Astrocyte (in vitro differentiated cells and primary cell): ENCODE results near the gene OPRD1. TPM values are rescaled to one million over a fixed set of nuclear protein-coding genes. Genes with fewer than 3 reads are reported as not detected.
A peak's percentile ranks its signal among the peaks of the same experiment; 100 is the strongest.

Experiments used
- DNase-seq: peaks from one replicate; pipeline ENCODE4 v3.0.0-alpha.2; 2010; ENCODE audit warnings: low read depth
- FAIRE-seq: peaks from 2 replicates; lab custom pipeline; 2011; peaks lifted over from hg19 to GRCh38; lab: Jason Lieb, UNC
- H2AFZ ChIP-seq: 2 replicates; pipeline ENCODE4 v1.6.0; 2012; ENCODE audit warnings: low read depth, low read length, inconsistent platforms
- H3K27ac ChIP-seq: 2 replicates; pipeline ENCODE4 v1.5.1; 2011; ENCODE audit warnings: low read depth, low read length, inconsistent platforms
- H3K27me3 ChIP-seq: 2 replicates; pipeline ENCODE4 v1.6.0; 2011; ENCODE audit warnings: low read length, inconsistent platforms; ENCODE audit not compliant: insufficient read depth
- H3K36me3 ChIP-seq: 2 replicates; pipeline ENCODE4 v1.5.1; 2011; ENCODE audit warnings: low read length, inconsistent platforms; ENCODE audit not compliant: insufficient read depth
- H3K4me1 ChIP-seq: 2 replicates; pipeline ENCODE4 v1.5.1; 2011; ENCODE audit warnings: low read length, inconsistent platforms; ENCODE audit not compliant: insufficient read depth
- H3K4me2 ChIP-seq: 2 replicates; pipeline ENCODE4 v1.6.0; 2012; ENCODE audit warnings: low read length, inconsistent platforms
- H3K4me3 ChIP-seq: 2 replicates; pipeline ENCODE4 v1.5.1; 2011; ENCODE audit warnings: low read depth, mild to moderate bottlenecking, low read length, inconsistent platforms; ENCODE audit not compliant: insufficient read depth
- H3K79me2 ChIP-seq: 2 replicates; pipeline ENCODE4 v1.6.0; 2012; ENCODE audit warnings: mild to moderate bottlenecking, low read length, inconsistent platforms; ENCODE audit not compliant: insufficient read depth
- H3K9ac ChIP-seq: 2 replicates; pipeline ENCODE4 v1.6.0; 2012; ENCODE audit warnings: mild to moderate bottlenecking, low read length, inconsistent platforms
- H3K9me3 ChIP-seq: 2 replicates; pipeline ENCODE4 v1.5.1; 2012; ENCODE audit warnings: low read depth, mild to moderate bottlenecking, low read length, inconsistent platforms; ENCODE audit not compliant: insufficient read depth
- H4K20me1 ChIP-seq: 2 replicates; pipeline ENCODE4 v1.6.0; 2012; ENCODE audit warnings: low read length, inconsistent platforms; ENCODE audit not compliant: insufficient read depth
- H3K27ac Mint-ChIP-seq: one replicate; pipeline ENCODE4 v1.8.0; 2021; ENCODE audit warnings: mild to moderate bottlenecking, mixed read lengths; ENCODE audit not compliant: unreplicated experiment
- H3K27me3 Mint-ChIP-seq: one replicate; pipeline ENCODE4 v1.8.0; 2021; ENCODE audit warnings: low read depth, mixed read lengths; ENCODE audit not compliant: unreplicated experiment
- H3K36me3 Mint-ChIP-seq: one replicate; pipeline ENCODE4 v1.8.0; 2021; ENCODE audit warnings: low read depth, mixed read lengths; ENCODE audit not compliant: unreplicated experiment
- H3K4me1 Mint-ChIP-seq: one replicate; pipeline ENCODE4 v1.8.0; 2021; ENCODE audit warnings: low read depth, mixed read lengths; ENCODE audit not compliant: unreplicated experiment
- H3K4me3 Mint-ChIP-seq: one replicate; pipeline ENCODE4 v1.8.0; 2021; ENCODE audit warnings: mild to moderate bottlenecking, moderate library complexity, mixed read lengths; ENCODE audit not compliant: unreplicated experiment
- H3K9me3 Mint-ChIP-seq: one replicate; pipeline ENCODE4 v1.8.0; 2021; ENCODE audit warnings: mild to moderate bottlenecking, mixed read lengths; ENCODE audit not compliant: unreplicated experiment
- EZH2 ChIP-seq: IDR thresholded peaks from 2 replicates; pipeline ENCODE4 v1.6.1; 2012; ENCODE audit warnings: mild to moderate bottlenecking, low read length, inconsistent platforms; ENCODE audit not compliant: insufficient read depth
- total RNA-seq: library from RNA; stranded (reverse); gene quantifications from 2 replicates; pipeline ENCODE4 v1.2.1, GENCODE V29; 2021
- TF ChIP-seq, protein P1 (sequence below): IDR thresholded peaks from 2 replicates; pipeline ENCODE4 v1.5.1; 2011; ENCODE audit warnings: low read depth, mild to moderate bottlenecking, inconsistent platforms, low read length, moderate library complexity; ENCODE audit not compliant: insufficient read depth

OPRD1 gene
- total RNA-seq, 1 donor from 2014 or later = 1.2 TPM

DNA sequence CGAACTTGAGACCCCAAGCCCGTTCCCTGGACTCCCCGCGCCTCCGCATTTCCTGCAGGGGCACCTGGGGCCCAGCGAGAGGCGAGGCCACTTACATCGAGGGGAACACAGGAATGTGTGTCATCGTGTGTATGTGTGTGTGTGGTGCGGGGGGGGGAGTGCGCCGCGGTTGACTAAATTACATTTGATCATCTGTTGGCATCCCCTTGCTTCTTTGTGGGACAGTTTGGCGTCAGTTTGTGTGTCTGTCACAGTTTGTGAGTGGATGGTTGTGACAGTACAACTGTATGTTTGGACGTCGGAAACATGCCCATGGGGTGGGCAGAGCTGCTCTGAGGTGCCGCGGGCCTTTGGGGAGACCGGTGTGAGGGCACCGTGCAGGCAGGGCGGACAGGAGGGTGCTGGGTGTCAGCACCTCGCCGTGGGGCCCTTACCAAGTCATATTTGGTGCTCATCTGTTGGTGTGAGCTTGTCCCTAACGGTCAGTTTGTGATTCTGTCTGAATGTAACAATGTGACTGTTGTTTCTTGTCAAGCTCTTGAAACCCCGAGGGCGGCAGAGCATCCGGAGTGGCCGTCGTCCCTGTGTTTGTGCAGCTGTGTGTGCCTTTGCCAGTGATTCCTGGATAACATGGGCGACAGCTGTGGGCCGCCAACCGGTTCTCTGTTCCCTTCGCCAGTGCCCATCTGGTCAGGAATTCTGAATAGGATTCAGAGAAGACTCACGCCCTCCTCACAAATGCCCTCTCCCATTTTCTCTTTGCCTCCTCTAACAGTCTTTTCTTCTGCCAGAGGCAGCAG lies 899 bp downstream of the OPRD1 start:
- Mint-ChIP-seq H3K9me3 (peaks cover under 1% of the 10 kb centered on the region), H3K4me3 (peak overlapping the region; percentile 78)
- no peak overlapping the region for H3K4me3 ChIP-seq

DNA sequence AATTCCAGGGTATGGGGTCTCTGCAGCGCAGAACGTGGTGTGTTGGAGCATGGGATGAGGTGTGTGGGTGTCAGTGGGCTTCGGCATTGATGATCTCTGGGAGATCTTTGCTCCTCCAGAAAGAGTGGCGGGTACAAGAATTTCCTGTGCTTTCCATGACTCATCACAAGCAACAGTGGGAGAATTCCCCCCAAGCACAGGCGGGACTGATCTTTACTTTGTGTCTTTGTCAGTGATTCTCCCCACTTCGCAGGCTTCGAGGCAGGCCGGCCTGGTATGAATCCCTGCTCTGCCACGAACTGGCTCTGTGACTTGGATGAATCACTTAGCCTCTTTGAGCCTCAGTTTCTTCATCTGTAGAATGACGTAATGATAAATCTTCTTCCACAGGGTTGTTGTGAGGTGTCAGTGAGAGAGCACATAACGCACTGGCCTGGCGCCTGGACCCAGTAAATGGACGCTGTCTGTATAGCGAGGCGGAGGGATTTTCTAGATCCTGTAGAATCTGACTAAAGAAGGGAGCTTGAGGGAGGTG lies 2.0 kb downstream of the OPRD1 start:
- no peak for FAIRE-seq
- H3K27me3 Mint-ChIP-seq = peaks cover 62% of the 10 kb centered on the region
- no peaks in the 10 kb centered on the region for H3K36me3 ChIP-seq
- H3K4me3 ChIP-seq = no peak overlapping the region
- peak overlapping the region; percentile 29 for H3K4me3 Mint-ChIP-seq
- H3K4me1 Mint-ChIP-seq = peaks cover 14% of the 10 kb centered on the region
- no peaks in the 10 kb centered on the region for H3K79me2 ChIP-seq
- H3K27ac ChIP-seq = no peak overlapping the region
- H3K36me3 Mint-ChIP-seq = no peaks in the 10 kb centered on the region
- H3K9me3 Mint-ChIP-seq = no peaks in the 10 kb centered on the region
- H3K4me2 ChIP-seq = no peak overlapping the region
- peaks cover 64% of the 10 kb centered on the region for H3K27me3 ChIP-seq
- no peaks in the 10 kb centered on the region for H4K20me1 ChIP-seq
- no peak overlapping the region for H3K27ac Mint-ChIP-seq
- DNase-seq = no peak
- no peaks in the 10 kb centered on the region for H3K4me1 ChIP-seq
- H3K9me3 ChIP-seq = no peaks in the 10 kb centered on the region
- TF ChIP-seq EZH2 = no peak
- TF ChIP-seq, protein P1, sequence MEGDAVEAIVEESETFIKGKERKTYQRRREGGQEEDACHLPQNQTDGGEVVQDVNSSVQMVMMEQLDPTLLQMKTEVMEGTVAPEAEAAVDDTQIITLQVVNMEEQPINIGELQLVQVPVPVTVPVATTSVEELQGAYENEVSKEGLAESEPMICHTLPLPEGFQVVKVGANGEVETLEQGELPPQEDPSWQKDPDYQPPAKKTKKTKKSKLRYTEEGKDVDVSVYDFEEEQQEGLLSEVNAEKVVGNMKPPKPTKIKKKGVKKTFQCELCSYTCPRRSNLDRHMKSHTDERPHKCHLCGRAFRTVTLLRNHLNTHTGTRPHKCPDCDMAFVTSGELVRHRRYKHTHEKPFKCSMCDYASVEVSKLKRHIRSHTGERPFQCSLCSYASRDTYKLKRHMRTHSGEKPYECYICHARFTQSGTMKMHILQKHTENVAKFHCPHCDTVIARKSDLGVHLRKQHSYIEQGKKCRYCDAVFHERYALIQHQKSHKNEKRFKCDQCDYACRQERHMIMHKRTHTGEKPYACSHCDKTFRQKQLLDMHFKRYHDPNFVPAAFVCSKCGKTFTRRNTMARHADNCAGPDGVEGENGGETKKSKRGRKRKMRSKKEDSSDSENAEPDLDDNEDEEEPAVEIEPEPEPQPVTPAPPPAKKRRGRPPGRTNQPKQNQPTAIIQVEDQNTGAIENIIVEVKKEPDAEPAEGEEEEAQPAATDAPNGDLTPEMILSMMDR = no peak
- H2AFZ ChIP-seq = no peak overlapping the region
- H3K9ac ChIP-seq = no peak overlapping the region

More for the DNA sequence above, 899 bp downstream of the OPRD1 start:
- DNase-seq (no peak), FAIRE-seq (no peak)
- Histone ChIP-seq H3K36me3 (no peaks in the 10 kb centered on the region), H3K79me2 (no peaks in the 10 kb centered on the region), H3K4me2 (no peak overlapping the region), H3K4me1 (no peaks in the 10 kb centered on the region), H3K27ac (no peak overlapping the region), H2AFZ (no peak overlapping the region), H3K27me3 (peaks cover 64% of the 10 kb centered on the region), H3K9me3 (no peaks in the 10 kb centered on the region), H3K9ac (no peak overlapping the region), H4K20me1 (no peaks in the 10 kb centered on the region)
- Mint-ChIP-seq H3K27me3 (peaks cover 52% of the 10 kb centered on the region), H3K4me1 (peaks cover 14% of the 10 kb centered on the region), H3K36me3 (no peaks in the 10 kb centered on the region), H3K27ac (no peak overlapping the region)
- TF ChIP-seq, protein P1 = no peak
- no peak for TF ChIP-seq EZH2
